Stimulated activated CD8-positive, alpha-beta memory T cell treated with anti-CD3 and anti-CD28 coated beads, Interleukin-12 subunit alpha, Interleukin-12 subunit beta, amount 100 ng/mL, for 24 hours (primary cell): Measurements from ENCODE around the gene ADO.

Experiments used
- DNase-seq: peaks from one replicate; pipeline ENCODE4 v3.0.0-alpha.2; 2020; ENCODE audit errors: extremely low read depth

ADO gene

GRCh38 chr10:62817766-62818425 lies 13.4 kb downstream of the ADO start:
- no peak for DNase-seq

- DNase-seq = no peak
Observed at GRCh38 chr10:62818426-62819011, 14.0 kb downstream of the ADO start.

- no peak for DNase-seq
Observed at GRCh38 chr10:62819141-62819920, 14.8 kb downstream of the ADO start.

- no peak for DNase-seq
Observed at GRCh38 chr10:62820586-62820985, 16.1 kb downstream of the ADO start.

GRCh38 chr10:62826273-62826672 lies 21.8 kb downstream of the ADO start:
- no peak for DNase-seq

- DNase-seq = no peak
Observed at GRCh38 chr10:62829622-62830021, 25.1 kb downstream of the ADO start.

GRCh38 chr10:62830679-62831078 lies 26.2 kb downstream of the ADO start:
- DNase-seq = no peak

- DNase-seq = no peak
Observed at GRCh38 chr10:62831346-62831745, 26.8 kb downstream of the ADO start.

GRCh38 chr10:62839590-62839989 lies 35.1 kb downstream of the ADO start:
- DNase-seq = no peak

- no peak for DNase-seq
Observed at GRCh38 chr10:62842983-62843382, 38.5 kb downstream of the ADO start.

GRCh38 chr10:62843600-62843999 lies 39.1 kb downstream of the ADO start:
- DNase-seq = no peak

- no peak for DNase-seq
Observed at GRCh38 chr10:62844280-62845011, 39.9 kb downstream of the ADO start.

GRCh38 chr10:62847433-62847832 lies 42.9 kb downstream of the ADO start:
- no peak for DNase-seq

- no peak for DNase-seq
Observed at GRCh38 chr10:62850646-62851045, 46.1 kb downstream of the ADO start.

GRCh38 chr10:62851442-62851841 lies 46.9 kb downstream of the ADO start:
- no peak for DNase-seq

GRCh38 chr10:62852961-62853702 lies 48.6 kb downstream of the ADO start:
- DNase-seq = no peak

- DNase-seq = no peak
Observed at GRCh38 chr10:62853710-62854109, 49.2 kb downstream of the ADO start.

GRCh38 chr10:62856021-62856420 lies 51.5 kb downstream of the ADO start:
- no peak for DNase-seq
